H9 (cell line): ENCODE data around the gene GOT1. TPM values are rescaled to one million over a fixed set of nuclear protein-coding genes. Genes with fewer than 3 reads are reported as not detected.

Experiments used
- DNase-seq: peaks from one replicate; pipeline ENCODE4 v3.0.0-alpha.2; 2017
- H2AFZ ChIP-seq: one replicate; pipeline ENCODE4 v1.6.1; 2013; ENCODE audit warnings: mild to moderate bottlenecking, low read length, control low read depth, moderate library complexity
- H2AK5ac ChIP-seq: 2 replicates; pipeline ENCODE4 v1.6.1; 2013; ENCODE audit warnings: low read length, control low read depth, mixed read lengths; ENCODE audit not compliant: insufficient read length
- H2BK120ac ChIP-seq: one replicate; pipeline ENCODE4 v1.6.1; 2013; ENCODE audit warnings: low read depth, mild to moderate bottlenecking, low read length, control low read depth, inconsistent platforms; ENCODE audit not compliant: poor library complexity, severe bottlenecking
- H2BK12ac ChIP-seq: 2 replicates; pipeline ENCODE4 v1.6.1; 2013; ENCODE audit warnings: low read length, control low read depth, mixed read lengths, low read depth; ENCODE audit not compliant: insufficient read length
- H2BK15ac ChIP-seq: 2 replicates; pipeline ENCODE4 v1.6.1; 2013; ENCODE audit warnings: low read depth, low read length, control low read depth
- H2BK20ac ChIP-seq: one replicate; pipeline ENCODE4 v1.6.1; 2013; ENCODE audit warnings: low read depth, mild to moderate bottlenecking, low read length, control low read depth, inconsistent platforms; ENCODE audit not compliant: poor library complexity, severe bottlenecking
- H2BK5ac ChIP-seq: 2 replicates; pipeline ENCODE4 v1.6.1; 2013; ENCODE audit warnings: low read length, control low read depth, mixed read lengths; ENCODE audit not compliant: insufficient read length
- H3K14ac ChIP-seq: 2 replicates; pipeline ENCODE4 v1.6.1; 2013; ENCODE audit warnings: low read length, control low read depth; ENCODE audit not compliant: insufficient read depth
- H3K18ac ChIP-seq: 2 replicates; pipeline ENCODE4 v1.6.1; 2013; ENCODE audit warnings: low read depth, mild to moderate bottlenecking, mixed read lengths, low read length, control low read depth; ENCODE audit not compliant: insufficient read length
- H3K23ac ChIP-seq: 2 replicates; pipeline ENCODE4 v1.6.1; 2013; ENCODE audit warnings: low read length, control low read depth, mixed read lengths, low read depth; ENCODE audit not compliant: insufficient read length
- H3K23me2 ChIP-seq: 2 replicates; pipeline ENCODE4 v1.6.1; 2013; ENCODE audit warnings: low read depth, mild to moderate bottlenecking, mixed read lengths, low read length, control low read depth; ENCODE audit not compliant: insufficient read length, poor library complexity, severe bottlenecking
- H3K27ac ChIP-seq: 2 replicates; pipeline ENCODE4 v1.5.1; 2013; ENCODE audit warnings: low read length, control low read depth, mixed read lengths, low read depth; ENCODE audit not compliant: insufficient read length
- H3K27me3 ChIP-seq: 2 replicates; pipeline ENCODE4 v1.6.1; 2013; ENCODE audit warnings: low read length, control low read depth, inconsistent platforms; ENCODE audit not compliant: insufficient read depth
- H3K4ac ChIP-seq: 2 replicates; pipeline ENCODE4 v1.6.1; 2013; ENCODE audit warnings: low read depth, mild to moderate bottlenecking, control low read depth, inconsistent platforms, low read length, moderate library complexity
- H3K4me1 ChIP-seq: 2 replicates; pipeline ENCODE4 v1.6.1; 2013; ENCODE audit warnings: low read length, control low read depth, inconsistent platforms; ENCODE audit not compliant: insufficient read depth
- H3K4me2 ChIP-seq: 2 replicates; pipeline ENCODE4 v1.6.1; 2013; ENCODE audit warnings: low read length, control low read depth, mixed read lengths; ENCODE audit not compliant: insufficient read length, insufficient read depth
- H3K56ac ChIP-seq: 2 replicates; pipeline ENCODE4 v1.6.1; 2013; ENCODE audit warnings: low read depth, mild to moderate bottlenecking, mixed read lengths, low read length, control low read depth; ENCODE audit not compliant: insufficient read length
- H3K79me1 ChIP-seq: 2 replicates; pipeline ENCODE4 v1.6.1; 2013; ENCODE audit warnings: low read depth, mild to moderate bottlenecking, moderate library complexity, low read length, control low read depth, inconsistent platforms; ENCODE audit not compliant: insufficient read depth, poor library complexity, severe bottlenecking
- H3K79me2 ChIP-seq: 2 replicates; pipeline ENCODE4 v1.6.1; 2013; ENCODE audit warnings: low read length, control low read depth, inconsistent platforms; ENCODE audit not compliant: insufficient read depth
- H3K9ac ChIP-seq: 2 replicates; pipeline ENCODE4 v1.6.1; 2013; ENCODE audit warnings: low read length, control low read depth, mixed read lengths; ENCODE audit not compliant: insufficient read length; ENCODE audit errors: extremely low read depth
- H3K9me3 ChIP-seq: one replicate; pipeline ENCODE4 v1.6.1; 2013; ENCODE audit warnings: low read depth, low read length, inconsistent platforms; ENCODE audit not compliant: control insufficient read depth
- H3T11ph ChIP-seq: one replicate; pipeline ENCODE4 v1.6.1; 2013; ENCODE audit warnings: mild to moderate bottlenecking, low read length, control low read depth, inconsistent platforms
- H4K20me1 ChIP-seq: one replicate; pipeline ENCODE4 v1.6.1; 2013; ENCODE audit not compliant: control insufficient read depth, insufficient read length, insufficient read depth
- H4K5ac ChIP-seq: 2 replicates; pipeline ENCODE4 v1.6.1; 2013; ENCODE audit warnings: low read depth, mild to moderate bottlenecking, mixed read lengths, low read length, control low read depth; ENCODE audit not compliant: insufficient read length
- H4K8ac ChIP-seq: replicated peaks from 2 replicates; pipeline ENCODE4 v1.6.1; 2013; ENCODE audit warnings: low read length, control low read depth, mixed read lengths, low read depth; ENCODE audit not compliant: insufficient read length
- H4K91ac ChIP-seq: 2 replicates; pipeline ENCODE4 v1.6.1; 2013; ENCODE audit warnings: low read depth, mild to moderate bottlenecking, moderate library complexity, mixed read lengths, low read length, control low read depth; ENCODE audit not compliant: insufficient read length
- H3K27ac Mint-ChIP-seq, 3 experiments: 2 replicates in 2 of 3; 3 replicates in 1 of 3; pipeline ENCODE4 v1.8.0; 2020 to 2021; ENCODE audit warnings: mixed read lengths in 3 of 3, mild to moderate bottlenecking in 1 of 3, moderate library complexity in 1 of 3
- H3K27me3 Mint-ChIP-seq: 2 replicates; pipeline ENCODE4 v1.8.0; 2021; ENCODE audit warnings: low read depth, mild to moderate bottlenecking, moderate library complexity, mixed read lengths
- H3K36me3 Mint-ChIP-seq, 3 experiments: 2 replicates in 2 of 3; 3 replicates in 1 of 3; pipeline ENCODE4 v1.8.0; 2020 to 2021; ENCODE audit warnings: low read depth in 3 of 3, mixed read lengths in 3 of 3; ENCODE audit not compliant: insufficient read depth in 1 of 3
- H3K4me1 Mint-ChIP-seq, 2 experiments: 2 replicates each; pipeline ENCODE4 v1.8.0; 2020; ENCODE audit warnings: mixed read lengths in 2 of 2
- H3K4me3 Mint-ChIP-seq, 2 experiments: 2 replicates in 1 of 2; 3 replicates in 1 of 2; pipeline ENCODE4 v1.8.0; 2020 to 2021; ENCODE audit warnings: mild to moderate bottlenecking in 2 of 2, mixed read lengths in 2 of 2, moderate library complexity in 1 of 2
- H3K9me3 Mint-ChIP-seq, 2 experiments: 2 replicates in 1 of 2; 3 replicates in 1 of 2; pipeline ENCODE4 v1.8.0; 2020; ENCODE audit warnings: mild to moderate bottlenecking in 2 of 2, mixed read lengths in 2 of 2, moderate library complexity in 1 of 2
- CTCF ChIP-seq: fragments of 200-600 bp; sonication (generic); conservative IDR thresholded peaks from 3 replicates; pipeline ENCODE4 v1.8.0; 2021; ENCODE audit warnings: antibody characterized with exemption, mild to moderate bottlenecking
- WGBS: extraction: QIAGEN DNeasy Blood & Tissue Kit; methylation state at CpG from one replicate; pipeline ENCODE4 v1.1.7; 2013; ENCODE audit warnings: missing lambda C conversion rate, low lambda C conversion rate, mixed read lengths; ENCODE audit not compliant: insufficient read length; ENCODE audit errors: extremely low coverage; 5-methylcytosine and 5-hydroxymethylcytosine counted together
- total RNA-seq: library from RNA; stranded (reverse); gene quantifications from 2 replicates; pipeline ENCODE4 v1.2.1, GENCODE V29; 2021

GOT1 gene
- total RNA-seq, 1 experiment from 2014 or later, result 43.3 TPM

DNA sequence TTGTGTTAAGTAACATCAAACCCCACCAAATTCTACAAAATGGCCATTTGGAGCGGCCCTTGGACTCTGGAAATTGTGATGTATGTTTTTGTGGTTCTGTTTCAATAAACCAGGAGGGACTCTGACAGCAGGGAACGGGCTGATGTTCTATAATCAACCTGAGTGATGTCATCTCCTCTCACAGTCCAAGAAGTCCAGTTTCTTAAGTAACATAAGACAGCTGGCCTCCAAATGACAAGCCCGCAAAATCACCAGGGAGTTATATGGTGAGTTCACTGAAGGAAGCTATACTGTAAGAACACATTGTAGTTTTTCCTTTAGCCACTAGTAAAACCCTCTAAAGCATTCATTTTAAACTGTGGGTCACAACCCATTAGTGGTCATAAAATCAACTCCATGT lies 34.0 kb downstream of the GOT1 start:
- peaks cover 35 to 46% of the 10 kb centered on the region in 2 experiments for H3K4me1 Mint-ChIP-seq
- Histone ChIP-seq H3K27ac (no peak overlapping the region), H3K23ac (no peak overlapping the region), H4K5ac (no peak overlapping the region), H2BK20ac (no peak overlapping the region), H2AFZ (no peak overlapping the region), H3T11ph (no peak overlapping the region), H3K56ac (no peak overlapping the region), H3K9me3 (no peaks in the 10 kb centered on the region), H3K4ac (no peak overlapping the region), H3K79me2 (no peaks in the 10 kb centered on the region), H2BK15ac (no peak overlapping the region), H3K18ac (no peak overlapping the region), H2BK12ac (no peak overlapping the region), H2AK5ac (no peak overlapping the region), H3K14ac (no peak overlapping the region), H4K8ac (no peak overlapping the region), H3K4me1 (peaks cover 7% of the 10 kb centered on the region; the same call in 1 of the 2 replicates), H3K23me2 (no peaks in the 10 kb centered on the region), H3K4me2 (no peak overlapping the region), H3K27me3 (no peaks in the 10 kb centered on the region), H2BK120ac (no peak overlapping the region), H4K91ac (no peak overlapping the region), H2BK5ac (no peak overlapping the region), H3K79me1 (no peaks in the 10 kb centered on the region), H4K20me1 (no peaks in the 10 kb centered on the region), H3K9ac (no peak overlapping the region)
- H3K4me3 Mint-ChIP-seq, result no peak overlapping the region
- no peak for TF ChIP-seq CTCF
- peaks cover 9 to 50% (median 30%) of the 10 kb centered on the region in 3 experiments; a peak in 5 of 7 replicates for H3K36me3 Mint-ChIP-seq
- no CpG with 5 or more reads among the region's 3 CpGs for WGBS
- H3K9me3 Mint-ChIP-seq, result no peaks in the 10 kb centered on the region; a peak in 1 of 5 replicates
- DNase-seq, result no peak
- peaks cover 4% of the 10 kb centered on the region; the same call in 1 of the 2 replicates for H3K27me3 Mint-ChIP-seq
- H3K27ac Mint-ChIP-seq, result no peak overlapping the region
